ENCODE data around the gene MACROD1. TPM values are rescaled to one million over a fixed set of nuclear protein-coding genes. Genes with fewer than 3 reads are reported as not detected.

The MACROD1 gene
- total and polyA plus RNA-seq, 9 of the 15 experiments (the other 6 are each of a cell fraction or from before 2014, with no cell fraction given) = 1.1 to 60.0 (median 26.4) TPM

DNA sequence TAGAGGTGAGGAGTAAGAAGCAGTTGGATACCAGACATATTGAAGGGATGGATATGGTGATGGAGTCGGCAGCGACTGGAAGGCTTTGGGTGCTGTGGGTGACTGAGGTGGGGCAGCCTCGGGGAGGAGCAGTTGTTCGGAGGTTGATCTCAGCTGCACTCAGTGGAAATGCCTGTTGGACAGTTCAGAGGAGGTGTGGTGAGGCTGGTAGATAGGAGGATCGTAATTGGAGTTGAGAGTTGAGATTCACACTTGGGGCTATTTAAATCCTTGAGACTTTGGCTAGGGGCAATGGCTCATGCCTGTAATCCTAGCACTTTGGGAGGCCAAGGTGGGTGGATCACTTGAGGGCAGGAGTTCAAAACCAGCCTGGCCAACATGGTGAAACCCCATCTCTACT, 172.8 kb downstream of the MACROD1 start:
- in situ Hi-C loops (cut with MboI) = no loop called here
- 81% methylated on average over 5 of the region's 5 CpGs for WGBS (ENCODE audit: insufficient coverage, low coverage, missing lambda C conversion rate)
- no peak for DNase-seq (ENCODE audit: extremely low read depth in 1 of 4, low spot score in 3 of 4)
- BruUV-seq (replicated peaks) = no TSS peak
- no peak for TF ChIP-seq L3MBTL2 (IDR thresholded peaks at IDR 0.05)
- 0 out of 2 replicates have a peak, but pooled peaks have one; percentile 44 for TF ChIP-seq POLR2A (conservative IDR thresholded peaks at IDR 0.05)
- Histone ChIP-seq H2AFZ (ENCODE audit: low read depth, low read length) (no peak overlapping the region), H3K9me1 (ENCODE audit: control insufficient read depth, insufficient read depth, low read length) (no peaks in the 10 kb centered on the region), H3K27ac (ENCODE audit: extremely low read depth, low read depth, low read length) (no peak overlapping the region), H3K79me2 (ENCODE audit: control insufficient read depth, insufficient read depth, low read length) (peaks cover 9% of the 10 kb centered on the region), H3K4me1 (replicated peaks in 1 of 2; ENCODE audit: control insufficient read depth in 2 of 2, insufficient read depth in 2 of 2, low read length in 2 of 2) (peaks cover 0 to 16% of the 10 kb centered on the region in 2 experiments; a peak in 3 of 5 replicates), H3K9ac (ENCODE audit: insufficient read depth in 1 of 2, low read depth in 2 of 2, low read length in 2 of 2) (no peak overlapping the region), H3K4me2 (ENCODE audit: insufficient read depth, low read length) (no peak overlapping the region), H3K4me3 (no peak overlapping the region), H4K20me1 (replicated peaks; ENCODE audit: control insufficient read depth, insufficient read depth, low read length) (peaks cover under 1% of the 10 kb centered on the region; the same call in 1 of the 2 replicates), H3K27me3 (ENCODE audit: control insufficient read depth in 2 of 2, insufficient read depth in 2 of 2, low read length in 2 of 2) (no peaks in the 10 kb centered on the region), H3K9me3 (replicated peaks; ENCODE audit: control insufficient read depth, insufficient read depth, low read depth, low read length) (no peaks in the 10 kb centered on the region), H3K36me3 (ENCODE audit: control insufficient read depth, insufficient read depth, low read length) (peaks cover 79% of the 10 kb centered on the region; the same call in 2 of the 3 replicates)
- intact Hi-C loops (cut with micrococcal nuclease) = no loop called here
- no peak for FAIRE-seq
- ChIA-PET CTCF (ENCODE audit: low intra/inter-chr PET ratio) (no interaction called here), POLR2A (interaction anchor here (0.7 kb wide), 1 partner anchor 213 kb away, joined by 4 read pairs; no protein-coding TSS in a partner anchor)
- no peak for ATAC-seq

GRCh38 chr11:63991558-63991957, 174.4 kb downstream of the MACROD1 start:
- no peak for ATAC-seq
- BruUV-seq (replicated peaks) = no TSS peak
- in situ Hi-C loops (cut with MboI) = no loop called here
- POLR2A ChIA-PET = interaction anchor here (0.7 to 1.8 kb wide), 4 partner anchors 8 to 29 kb away, joined by 3 to 12 read pairs (median 4); no protein-coding TSS in a partner anchor
- CTCF ChIA-PET (ENCODE audit: low intra/inter-chr PET ratio) = no interaction called here
- no peaks in the 10 kb centered on the region for H3K27me3 ChIP-seq (ENCODE audit: control insufficient read depth in 2 of 2, insufficient read depth in 2 of 2, low read length in 2 of 2)
- peaks cover 10% of the 10 kb centered on the region; the same call in 1 of the 2 replicates for H4K20me1 ChIP-seq (replicated peaks; ENCODE audit: control insufficient read depth, insufficient read depth, low read length)
- 90% methylated on average over 10 of the region's 10 CpGs for WGBS (ENCODE audit: insufficient coverage, low coverage, missing lambda C conversion rate)
- H3K79me2 ChIP-seq (ENCODE audit: control insufficient read depth, insufficient read depth, low read length) = peaks cover 24% of the 10 kb centered on the region
- no peaks in the 10 kb centered on the region for H3K9me3 ChIP-seq (replicated peaks; ENCODE audit: control insufficient read depth, insufficient read depth, low read depth, low read length)
- no peak for DNase-seq (ENCODE audit: extremely low read depth in 1 of 4, low spot score in 3 of 4)
- no peak for FAIRE-seq
- no peak overlapping the region for H3K4me2 ChIP-seq (ENCODE audit: insufficient read depth, low read length)
- peaks cover 7 to 18% of the 10 kb centered on the region in 2 experiments; a peak in 4 of 5 replicates for H3K4me1 ChIP-seq (replicated peaks in 1 of 2; ENCODE audit: control insufficient read depth in 2 of 2, insufficient read depth in 2 of 2, low read length in 2 of 2)
- H3K9ac ChIP-seq (ENCODE audit: insufficient read depth in 1 of 2, low read depth in 2 of 2, low read length in 2 of 2) = no peak overlapping the region
- intact Hi-C loops (cut with micrococcal nuclease) = no loop called here
- peaks cover 73% of the 10 kb centered on the region; the same call in 2 of the 3 replicates for H3K36me3 ChIP-seq (ENCODE audit: control insufficient read depth, insufficient read depth, low read length)
- no peak overlapping the region for H3K4me3 ChIP-seq
- no peak overlapping the region for H2AFZ ChIP-seq (ENCODE audit: low read depth, low read length)
- H3K27ac ChIP-seq (ENCODE audit: extremely low read depth, low read depth, low read length) = no peak overlapping the region
- H3K9me1 ChIP-seq (ENCODE audit: control insufficient read depth, insufficient read depth, low read length) = no peaks in the 10 kb centered on the region
- TF ChIP-seq, protein P1, sequence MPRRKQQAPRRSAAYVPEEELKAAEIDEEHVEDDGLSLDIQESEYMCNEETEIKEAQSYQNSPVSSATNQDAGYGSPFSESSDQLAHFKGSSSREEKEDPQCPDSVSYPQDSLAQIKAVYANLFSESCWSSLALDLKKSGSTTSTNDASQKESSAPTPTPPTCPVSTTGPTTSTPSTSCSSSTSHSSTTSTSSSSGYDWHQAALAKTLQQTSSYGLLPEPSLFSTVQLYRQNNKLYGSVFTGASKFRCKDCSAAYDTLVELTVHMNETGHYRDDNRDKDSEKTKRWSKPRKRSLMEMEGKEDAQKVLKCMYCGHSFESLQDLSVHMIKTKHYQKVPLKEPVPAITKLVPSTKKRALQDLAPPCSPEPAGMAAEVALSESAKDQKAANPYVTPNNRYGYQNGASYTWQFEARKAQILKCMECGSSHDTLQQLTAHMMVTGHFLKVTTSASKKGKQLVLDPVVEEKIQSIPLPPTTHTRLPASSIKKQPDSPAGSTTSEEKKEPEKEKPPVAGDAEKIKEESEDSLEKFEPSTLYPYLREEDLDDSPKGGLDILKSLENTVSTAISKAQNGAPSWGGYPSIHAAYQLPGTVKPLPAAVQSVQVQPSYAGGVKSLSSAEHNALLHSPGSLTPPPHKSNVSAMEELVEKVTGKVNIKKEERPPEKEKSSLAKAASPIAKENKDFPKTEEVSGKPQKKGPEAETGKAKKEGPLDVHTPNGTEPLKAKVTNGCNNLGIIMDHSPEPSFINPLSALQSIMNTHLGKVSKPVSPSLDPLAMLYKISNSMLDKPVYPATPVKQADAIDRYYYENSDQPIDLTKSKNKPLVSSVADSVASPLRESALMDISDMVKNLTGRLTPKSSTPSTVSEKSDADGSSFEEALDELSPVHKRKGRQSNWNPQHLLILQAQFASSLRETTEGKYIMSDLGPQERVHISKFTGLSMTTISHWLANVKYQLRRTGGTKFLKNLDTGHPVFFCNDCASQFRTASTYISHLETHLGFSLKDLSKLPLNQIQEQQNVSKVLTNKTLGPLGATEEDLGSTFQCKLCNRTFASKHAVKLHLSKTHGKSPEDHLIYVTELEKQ (CRISPR knock-in tag; IDR thresholded peaks at IDR 0.05) = no peak
- TF ChIP-seq STAT5A (IDR thresholded peaks at IDR 0.05; ENCODE audit: borderline replicate concordance, low read length) = no peak
- TF ChIP-seq PREB (CRISPR knock-in tag; IDR thresholded peaks at IDR 0.05) = no peak
- no peak for TF ChIP-seq ZNF584 (CRISPR knock-in tag; IDR thresholded peaks at IDR 0.05; ENCODE audit: low read depth)
